Breast epithelium (tissue), 4 donors: Measurements from ENCODE around the gene AJUBA. TPM values are rescaled to one million over a fixed set of nuclear protein-coding genes. Genes with fewer than 3 reads are reported as not detected.

Source experiments
- DNase-seq, 2 donors: peaks; one replicate each; pipeline ENCODE4 v3.0.0-alpha.2; 2019; ENCODE audit warnings: low spot score in 2 of 2
- H3K27ac ChIP-seq, 2 donors: fragments of 200-600 bp; sonication (generic) in 1 of 2; one replicate each; pipeline ENCODE4 v1.5.1; 2016 to 2019; ENCODE audit warnings: mild to moderate bottlenecking in 1 of 2
- H3K27me3 ChIP-seq, 2 donors: fragments of 200-600 bp; sonication (generic) in 1 of 2; one replicate each; pipeline versions ENCODE4 v1.5.1 to v1.6.0; 2017 to 2019; ENCODE audit warnings: control low read depth in 1 of 2, mild to moderate bottlenecking in 1 of 2
- H3K36me3 ChIP-seq: fragments of 200-600 bp; one replicate; pipeline ENCODE4 v1.5.1; 2019
- H3K4me1 ChIP-seq, 2 donors: fragments of 200-600 bp; sonication (generic); one replicate each; pipeline ENCODE4 v1.5.1; 2016 to 2019; ENCODE audit warnings: control low read depth in 1 of 2
- H3K4me3 ChIP-seq, 3 donors: fragments of 200-600 bp; sonication (generic); 1 replicate in 2 of 3; 2 replicates in 1 of 3; pipeline ENCODE4 v1.5.1; 2016 to 2019; ENCODE audit warnings: mild to moderate bottlenecking in 3 of 3, moderate library complexity in 2 of 3
- H3K9me3 ChIP-seq, 2 donors: fragments of 200-600 bp; sonication (generic) in 1 of 2; one replicate each; pipeline ENCODE4 v1.5.1; 2016 to 2019; ENCODE audit warnings: control low read depth in 1 of 2
- POLR2A ChIP-seq: fragments of 450-650 bp; IDR thresholded peaks from one replicate; pipeline ENCODE4 v1.6.1; 2016; ENCODE audit warnings: antibody characterized with exemption, mild to moderate bottlenecking, moderate library complexity
- POLR2AphosphoS5 ChIP-seq, 3 donors: sonication (generic); formaldehyde crosslinking; IDR thresholded peaks; one replicate each; pipeline ENCODE4 v1.6.1; 2017; ENCODE audit warnings: antibody characterized with exemption in 3 of 3
- intact Hi-C: fragments of 100-400 bp; cut with DNase I; formaldehyde crosslinking; loops from one replicate; pipeline ENCODE4 v1.15.1; 2023; ENCODE audit warnings: low total_unique reads
- total RNA-seq, 3 donors: library from RNA; depleted of rRNA; stranded (reverse); fragments of >200 nt; gene quantifications; one replicate each; pipeline ENCODE4 v1.1.0, GENCODE V29; 2016
- TF ChIP-seq, protein P1 (sequence below), 3 donors: fragments of 450-650 bp; IDR thresholded peaks; one replicate each; pipeline ENCODE4 v1.5.1; 2016 to 2017; ENCODE audit warnings: antibody characterized with exemption in 3 of 3, mild to moderate bottlenecking in 3 of 3, moderate library complexity in 3 of 3

AJUBA gene
- total RNA-seq, 3 donors from 2014 or later = 3.2 to 24.0 (median 18.7) TPM

DNA sequence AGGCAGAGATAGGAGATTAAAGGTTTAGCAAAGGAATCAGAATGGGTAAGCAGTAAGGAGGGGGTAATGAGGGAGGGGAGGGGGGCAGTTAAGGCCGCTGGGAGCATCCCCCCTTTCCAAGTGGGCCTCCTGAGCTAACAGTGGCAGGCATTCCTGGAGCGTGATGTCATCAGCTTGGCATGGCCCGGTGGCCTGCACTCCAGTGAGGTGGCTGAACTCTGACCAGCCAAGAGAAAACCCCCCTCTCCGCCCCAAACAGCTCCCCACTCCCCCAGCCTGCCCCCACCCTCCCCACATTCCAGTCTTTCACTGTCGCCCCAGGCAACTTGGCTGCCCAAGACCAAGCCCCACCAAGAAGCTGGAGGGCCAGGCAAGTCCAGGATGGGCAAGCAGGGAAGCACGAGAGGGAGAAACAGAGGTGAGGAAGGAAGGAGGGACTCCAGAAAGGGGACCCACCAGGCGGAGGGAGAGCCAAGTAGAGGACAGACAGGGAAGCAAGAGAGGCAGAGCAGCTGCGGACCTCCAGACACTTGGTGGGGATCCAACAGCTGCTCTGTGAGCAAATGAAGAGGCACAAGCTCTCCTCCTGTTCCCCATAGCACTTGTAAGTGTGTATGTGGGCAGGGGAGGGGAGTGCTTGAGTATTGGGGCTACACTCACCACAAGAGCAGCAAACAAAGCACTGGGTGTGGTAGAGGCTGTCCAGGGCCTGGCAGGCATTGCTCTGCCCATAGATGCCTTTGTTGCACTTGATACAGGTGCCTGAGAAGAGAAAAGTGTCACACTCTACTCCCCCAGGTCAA, 4.5 kb downstream of the AJUBA start:
- peaks cover 5 to 24% of the 10 kb centered on the region in 2 donors for H3K4me1 ChIP-seq
- H3K4me3 ChIP-seq = peak overlapping the region in 1 of 3 donors; percentile 16
- no peaks in the 10 kb centered on the region for H3K36me3 ChIP-seq
- TF ChIP-seq POLR2AphosphoS5 (IDR thresholded peaks at IDR 0.05) = no peak
- no peak for TF ChIP-seq POLR2A
- TF ChIP-seq, protein P1, sequence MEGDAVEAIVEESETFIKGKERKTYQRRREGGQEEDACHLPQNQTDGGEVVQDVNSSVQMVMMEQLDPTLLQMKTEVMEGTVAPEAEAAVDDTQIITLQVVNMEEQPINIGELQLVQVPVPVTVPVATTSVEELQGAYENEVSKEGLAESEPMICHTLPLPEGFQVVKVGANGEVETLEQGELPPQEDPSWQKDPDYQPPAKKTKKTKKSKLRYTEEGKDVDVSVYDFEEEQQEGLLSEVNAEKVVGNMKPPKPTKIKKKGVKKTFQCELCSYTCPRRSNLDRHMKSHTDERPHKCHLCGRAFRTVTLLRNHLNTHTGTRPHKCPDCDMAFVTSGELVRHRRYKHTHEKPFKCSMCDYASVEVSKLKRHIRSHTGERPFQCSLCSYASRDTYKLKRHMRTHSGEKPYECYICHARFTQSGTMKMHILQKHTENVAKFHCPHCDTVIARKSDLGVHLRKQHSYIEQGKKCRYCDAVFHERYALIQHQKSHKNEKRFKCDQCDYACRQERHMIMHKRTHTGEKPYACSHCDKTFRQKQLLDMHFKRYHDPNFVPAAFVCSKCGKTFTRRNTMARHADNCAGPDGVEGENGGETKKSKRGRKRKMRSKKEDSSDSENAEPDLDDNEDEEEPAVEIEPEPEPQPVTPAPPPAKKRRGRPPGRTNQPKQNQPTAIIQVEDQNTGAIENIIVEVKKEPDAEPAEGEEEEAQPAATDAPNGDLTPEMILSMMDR (IDR thresholded peaks at IDR 0.05) = no peak
- peak; percentile 63 to 66 for DNase-seq
- H3K27ac ChIP-seq = peak overlapping the region; percentile 88 to 90
- peaks cover 0 to 3% of the 10 kb centered on the region in 2 donors for H3K27me3 ChIP-seq
- intact Hi-C loops = no loop called here
- no peaks in the 10 kb centered on the region for H3K9me3 ChIP-seq

- Histone ChIP-seq H3K4me1 (peaks cover 5 to 24% of the 10 kb centered on the region in 2 donors), H3K9me3 (no peaks in the 10 kb centered on the region), H3K27ac (peak overlapping the region; percentile 88 to 90), H3K27me3 (peaks cover 0 to 3% of the 10 kb centered on the region in 2 donors), H3K4me3 (no peak overlapping the region), H3K36me3 (no peaks in the 10 kb centered on the region)
- TF ChIP-seq, protein P1 (IDR thresholded peaks at IDR 0.05) = no peak
- TF ChIP-seq POLR2AphosphoS5 (IDR thresholded peaks at IDR 0.05) (no peak), POLR2A (no peak)
- no peak for DNase-seq
- intact Hi-C loops = no loop called here
These were observed 5.0 kb downstream of the AJUBA start for GRCh38 chr14:22977434-22977683.

GRCh38 chr14:22976620-22977433, 5.5 kb downstream of the AJUBA start:
- DNase-seq = no peak
- Histone ChIP-seq H3K27me3 (peaks cover 0 to 3% of the 10 kb centered on the region in 2 donors), H3K9me3 (no peaks in the 10 kb centered on the region), H3K4me1 (peaks cover 5 to 24% of the 10 kb centered on the region in 2 donors), H3K27ac (peak overlapping the region; percentile 88 to 90), H3K36me3 (no peaks in the 10 kb centered on the region), H3K4me3 (no peak overlapping the region)
- intact Hi-C loops = no loop called here
- TF ChIP-seq POLR2AphosphoS5 (IDR thresholded peaks at IDR 0.05) = no peak
- TF ChIP-seq, protein P1 (IDR thresholded peaks at IDR 0.05) = no peak

DNA sequence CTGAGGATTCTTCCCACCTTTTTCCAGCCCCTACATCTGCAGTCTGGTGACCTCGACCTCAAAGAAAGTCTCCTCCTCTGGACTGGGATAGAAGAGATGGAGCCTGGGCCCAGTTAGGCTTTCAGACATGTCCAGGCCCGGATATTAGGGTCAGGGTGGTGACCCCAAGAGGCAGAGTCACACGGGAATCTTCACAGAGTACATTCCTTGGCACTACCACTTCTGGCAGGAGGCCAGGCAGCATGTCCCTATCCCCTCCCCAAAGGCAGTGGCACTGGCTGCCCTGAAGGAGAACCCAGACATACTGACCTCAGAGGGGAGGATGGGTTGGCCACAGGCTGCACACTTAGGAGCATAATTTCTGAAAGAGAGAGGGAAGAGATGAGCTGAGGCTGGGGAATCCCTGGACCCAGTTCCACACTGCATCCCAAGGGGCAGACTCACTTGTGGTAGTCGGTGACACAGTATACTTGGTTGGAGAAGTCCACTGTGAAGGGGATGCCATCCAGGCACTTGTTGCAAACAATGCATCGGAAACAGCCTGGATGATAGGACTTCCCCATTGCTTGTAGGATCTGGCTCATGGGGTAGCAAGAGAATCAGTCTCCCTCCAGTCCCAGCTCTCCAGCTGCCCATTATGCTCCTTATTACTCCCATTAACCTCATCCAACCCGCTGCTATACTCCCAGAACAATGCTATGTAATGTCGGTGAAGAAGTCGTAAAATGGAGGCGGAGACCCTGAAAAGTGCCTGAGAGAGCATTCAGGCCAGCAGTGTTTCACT, 7.6 kb downstream of the AJUBA start:
- Histone ChIP-seq H3K9me3 (no peaks in the 10 kb centered on the region), H3K4me1 (peaks cover 5 to 24% of the 10 kb centered on the region in 2 donors), H3K27ac (peak overlapping the region in 1 of 2 donors; percentile 34), H3K36me3 (no peaks in the 10 kb centered on the region), H3K27me3 (no peaks in the 10 kb centered on the region), H3K4me3 (no peak overlapping the region)
- intact Hi-C loops = no loop called here
- no peak for DNase-seq
- TF ChIP-seq POLR2AphosphoS5 (IDR thresholded peaks at IDR 0.05) = no peak
- TF ChIP-seq, protein P1 (IDR thresholded peaks at IDR 0.05) = no peak
- TF ChIP-seq POLR2A = no peak
